NT2/D1 (cell line): ENCODE measurements around the gene SUCLG2.

Experiments used
- DNase-seq: peaks from one replicate; pipeline ENCODE4 v3.0.0-alpha.2; 2011; ENCODE audit warnings: low read depth, low spot score
- H3K27me3 ChIP-seq: 2 replicates; pipeline ENCODE4 v1.6.0; 2011; ENCODE audit warnings: mild to moderate bottlenecking; ENCODE audit not compliant: insufficient read length, insufficient read depth
- H3K36me3 ChIP-seq: 2 replicates; pipeline ENCODE4 v1.6.1; 2011; ENCODE audit warnings: mild to moderate bottlenecking, low read length, mixed read lengths; ENCODE audit not compliant: insufficient read depth, insufficient read length
- H3K4me1 ChIP-seq: 2 replicates; pipeline ENCODE4 v1.5.1; 2011; ENCODE audit not compliant: insufficient read depth, insufficient read length
- H3K4me3 ChIP-seq: 2 replicates; pipeline ENCODE4 v1.5.1; 2011; ENCODE audit warnings: low read depth; ENCODE audit not compliant: insufficient read length
- H3K9ac ChIP-seq: 2 replicates; pipeline ENCODE4 v1.6.0; 2011; ENCODE audit warnings: low read depth; ENCODE audit not compliant: insufficient read length
- H3K9me3 ChIP-seq: 2 replicates; pipeline ENCODE4 v1.5.1; 2011; ENCODE audit warnings: mild to moderate bottlenecking, low read length; ENCODE audit not compliant: insufficient read depth
- SUZ12 ChIP-seq: IDR thresholded peaks from 2 replicates; pipeline ENCODE4 v1.6.1; 2011; ENCODE audit not compliant: insufficient read length, insufficient read depth; ENCODE audit errors: extremely low read depth
- YY1 ChIP-seq: IDR thresholded peaks from 2 replicates; pipeline ENCODE4 v1.6.1; 2011; ENCODE audit not compliant: insufficient read length, insufficient read depth
- ZNF274 ChIP-seq: IDR thresholded peaks from 2 replicates; pipeline ENCODE4 v1.6.1; 2011; ENCODE audit warnings: mild to moderate bottlenecking, low read depth, low read length

SUCLG2 gene

GRCh38 chr3:67470207-67470606 is 184.2 kb downstream of the SUCLG2 start:
- no peaks in the 10 kb centered on the region for H3K36me3 ChIP-seq
- no peaks in the 10 kb centered on the region for H3K9me3 ChIP-seq
- H3K27me3 ChIP-seq, result no peaks in the 10 kb centered on the region
- TF ChIP-seq SUZ12 (no peak), YY1 (no peak), ZNF274 (no peak)
- no peaks in the 10 kb centered on the region for H3K4me1 ChIP-seq
- DNase-seq, result no peak
- no peak overlapping the region for H3K9ac ChIP-seq
- no peak overlapping the region for H3K4me3 ChIP-seq

- H3K9ac ChIP-seq, result no peak overlapping the region
- no peaks in the 10 kb centered on the region for H3K27me3 ChIP-seq
- no peaks in the 10 kb centered on the region for H3K4me1 ChIP-seq
- H3K36me3 ChIP-seq, result no peaks in the 10 kb centered on the region
- TF ChIP-seq YY1 (no peak), SUZ12 (no peak), ZNF274 (no peak)
- H3K9me3 ChIP-seq, result no peaks in the 10 kb centered on the region
- H3K4me3 ChIP-seq, result no peak overlapping the region
- no peak for DNase-seq
These were observed 185.9 kb downstream of the SUCLG2 start for GRCh38 chr3:67468511-67468910.

DNA sequence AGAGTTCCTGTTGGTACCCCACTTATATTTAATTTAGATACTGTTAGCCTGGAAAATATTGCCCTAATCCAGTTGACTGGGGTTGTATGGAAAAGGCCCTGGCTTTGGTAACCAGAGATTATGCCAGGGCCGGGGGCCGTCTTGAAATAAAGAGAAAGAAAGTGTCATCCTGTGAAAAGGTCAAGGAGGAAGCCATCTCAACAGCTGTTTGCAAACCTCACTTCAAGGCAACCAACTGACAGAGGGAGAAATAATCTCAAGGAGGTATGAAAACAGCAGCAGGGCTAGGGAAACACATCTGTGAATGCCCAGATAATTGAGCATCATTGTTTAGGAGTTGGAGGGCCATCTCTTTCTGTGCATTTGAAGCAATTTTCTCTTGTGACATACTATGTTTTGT is 190.8 kb downstream of the SUCLG2 start:
- Histone ChIP-seq H3K4me1 (no peaks in the 10 kb centered on the region), H3K9me3 (no peaks in the 10 kb centered on the region), H3K9ac (no peak overlapping the region), H3K4me3 (no peak overlapping the region), H3K36me3 (no peaks in the 10 kb centered on the region), H3K27me3 (no peaks in the 10 kb centered on the region)
- TF ChIP-seq SUZ12 (no peak), YY1 (no peak), ZNF274 (no peak)
- no peak for DNase-seq

DNA sequence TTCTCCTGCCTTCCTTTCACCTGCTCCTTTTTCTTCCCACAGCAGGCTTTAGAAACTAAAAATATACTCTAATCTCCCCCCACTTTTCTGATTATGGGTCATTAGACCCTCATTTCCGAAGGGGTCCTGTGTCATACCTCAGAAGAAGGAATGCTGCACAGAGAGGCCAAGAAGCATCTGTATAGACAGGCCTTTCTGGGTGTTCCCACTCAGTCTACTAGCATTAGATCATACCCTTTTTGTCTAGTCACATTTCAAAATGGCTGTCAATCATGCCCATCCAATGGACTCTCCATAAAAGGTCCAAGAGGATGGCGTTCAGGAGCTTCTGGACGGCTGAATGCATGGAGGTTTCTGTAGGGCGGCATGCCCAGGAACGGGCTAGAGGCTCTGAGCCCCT is 192.2 kb downstream of the SUCLG2 start:
- no peak for DNase-seq
- no peak for TF ChIP-seq SUZ12
- TF ChIP-seq YY1, result no peak
- TF ChIP-seq ZNF274, result no peak
- no peaks in the 10 kb centered on the region for H3K9me3 ChIP-seq
- H3K4me1 ChIP-seq, result no peaks in the 10 kb centered on the region
- H3K27me3 ChIP-seq, result no peaks in the 10 kb centered on the region
- no peak overlapping the region for H3K9ac ChIP-seq
- H3K4me3 ChIP-seq, result no peak overlapping the region
- no peaks in the 10 kb centered on the region for H3K36me3 ChIP-seq

- Histone ChIP-seq H3K4me3 (no peak overlapping the region), H3K9me3 (no peaks in the 10 kb centered on the region), H3K4me1 (no peaks in the 10 kb centered on the region), H3K9ac (no peak overlapping the region), H3K36me3 (no peaks in the 10 kb centered on the region), H3K27me3 (no peaks in the 10 kb centered on the region)
- TF ChIP-seq YY1 (no peak), SUZ12 (no peak), ZNF274 (no peak)
- DNase-seq, result no peak
These were observed 192.7 kb downstream of the SUCLG2 start for GRCh38 chr3:67461667-67462142.

DNA sequence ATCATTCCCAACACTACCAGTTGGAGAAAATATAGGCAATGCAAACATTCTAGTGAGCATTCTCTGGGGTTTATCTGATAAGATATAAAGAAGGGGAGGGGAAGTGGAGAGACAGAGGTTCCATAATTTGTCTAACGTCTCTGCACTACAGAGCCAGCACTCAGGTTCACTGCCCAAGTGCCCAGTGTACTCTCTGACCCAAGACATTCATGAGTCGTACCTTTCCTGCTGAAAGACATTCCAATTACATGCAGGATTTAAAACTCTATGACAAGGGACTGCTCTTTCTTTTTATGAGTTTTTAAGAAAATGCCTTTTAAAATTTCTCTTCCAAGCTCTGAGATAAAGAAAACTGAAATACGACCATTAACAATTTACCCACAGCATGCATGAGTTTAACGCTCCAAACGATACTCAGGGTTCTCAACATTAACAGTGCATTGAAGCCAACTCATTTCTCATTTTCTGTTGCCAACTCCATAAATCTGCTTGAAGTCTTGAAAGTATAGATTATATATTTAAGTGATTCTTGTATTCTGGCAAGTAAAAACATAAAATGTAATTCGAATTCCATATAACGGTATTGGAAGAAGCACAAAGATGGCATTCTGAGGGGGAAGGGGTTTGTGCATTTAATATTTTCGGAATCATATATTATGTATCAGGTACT is 193.4 kb downstream of the SUCLG2 start:
- no peaks in the 10 kb centered on the region for H3K36me3 ChIP-seq
- no peak for DNase-seq
- no peaks in the 10 kb centered on the region for H3K9me3 ChIP-seq
- no peaks in the 10 kb centered on the region for H3K4me1 ChIP-seq
- no peak for TF ChIP-seq SUZ12
- no peak for TF ChIP-seq YY1
- TF ChIP-seq ZNF274, result no peak
- H3K4me3 ChIP-seq, result no peak overlapping the region
- no peak overlapping the region for H3K9ac ChIP-seq
- no peaks in the 10 kb centered on the region for H3K27me3 ChIP-seq

GRCh38 chr3:67459796-67460195 is 194.6 kb downstream of the SUCLG2 start:
- no peak for DNase-seq
- Histone ChIP-seq H3K36me3 (no peaks in the 10 kb centered on the region), H3K9me3 (no peaks in the 10 kb centered on the region), H3K27me3 (no peaks in the 10 kb centered on the region), H3K9ac (no peak overlapping the region), H3K4me1 (no peaks in the 10 kb centered on the region), H3K4me3 (no peak overlapping the region)
- TF ChIP-seq ZNF274, result no peak
